Suprapubic skin (tissue), 4 donors: ENCODE results near the gene GSTK1. TPM values are rescaled to one million over a fixed set of nuclear protein-coding genes. Genes with fewer than 3 reads are reported as not detected.

Experiments
- DNase-seq, 2 donors: peaks; one replicate each; pipeline ENCODE4 v3.0.0-alpha.2; 2019; ENCODE audit warnings: low spot score in 2 of 2
- H3K27ac ChIP-seq: fragments of 200-600 bp; sonication (generic); one replicate; pipeline ENCODE4 v1.5.1; 2019
- H3K27me3 ChIP-seq: fragments of 200-600 bp; sonication (generic); one replicate; pipeline ENCODE4 v1.5.1; 2019
- H3K36me3 ChIP-seq: fragments of 200-600 bp; sonication (generic); one replicate; pipeline ENCODE4 v1.5.1; 2019
- H3K4me1 ChIP-seq: fragments of 200-600 bp; sonication (generic); one replicate; pipeline ENCODE4 v1.5.1; 2019
- H3K4me3 ChIP-seq: fragments of 200-600 bp; sonication (generic); one replicate; pipeline ENCODE4 v1.5.1; 2019; ENCODE audit warnings: mild to moderate bottlenecking
- H3K9me3 ChIP-seq: fragments of 200-600 bp; sonication (generic); one replicate; pipeline ENCODE4 v1.5.1; 2019
- CTCF ChIP-seq, 2 donors: fragments of 200-600 bp in 1 of 2; fragments of 450-650 bp in 1 of 2; sonication (generic) in 1 of 2; IDR thresholded peaks; one replicate each; pipeline ENCODE4 v1.5.1; 2016 to 2019; ENCODE audit warnings: antibody characterized with exemption in 2 of 2, mild to moderate bottlenecking in 1 of 2, moderate library complexity in 1 of 2
- EP300 ChIP-seq: sonication (generic); formaldehyde crosslinking; IDR thresholded peaks from one replicate; pipeline ENCODE4 v1.6.1; 2017; ENCODE audit warnings: antibody characterized with exemption
- POLR2A ChIP-seq, 2 donors: fragments of 450-650 bp; IDR thresholded peaks; one replicate each; pipeline ENCODE4 v1.6.1; 2017; ENCODE audit warnings: antibody characterized with exemption in 2 of 2, mild to moderate bottlenecking in 2 of 2, moderate library complexity in 2 of 2
- POLR2AphosphoS5 ChIP-seq, 3 donors: sonication (generic); formaldehyde crosslinking; IDR thresholded peaks; one replicate each; pipeline ENCODE4 v1.6.1; 2017; ENCODE audit warnings: antibody characterized with exemption in 3 of 3
- WGBS: methylation state at CpG from one replicate; pipeline ENCODE4 v1.1.5; 2018; 5-methylcytosine and 5-hydroxymethylcytosine counted together
- total RNA-seq, 4 donors: library from RNA; depleted of rRNA; stranded (reverse); fragments of >200 nt; gene quantifications; one replicate each; pipeline ENCODE4 v1.1.0, GENCODE V29; 2016

The GSTK1 gene
- total RNA-seq, 4 donors from 2014 or later: 136 to 177 (median 166) TPM

- H3K27ac ChIP-seq: no peak overlapping the region
- peaks cover 75% of the 10 kb centered on the region for H3K36me3 ChIP-seq
- no peaks in the 10 kb centered on the region for H3K9me3 ChIP-seq
- no peaks in the 10 kb centered on the region for H3K27me3 ChIP-seq
- no peaks in the 10 kb centered on the region for H3K4me1 ChIP-seq
- H3K4me3 ChIP-seq: no peak overlapping the region
- TF ChIP-seq CTCF (IDR thresholded peaks at IDR 0.05): no peak
- TF ChIP-seq POLR2A (IDR thresholded peaks at IDR 0.05): no peak
- TF ChIP-seq POLR2AphosphoS5 (IDR thresholded peaks at IDR 0.05): no peak
- no peak for TF ChIP-seq EP300
- 84% methylated on average over 6 of the region's 6 CpGs for WGBS
- DNase-seq: no peak
Measured at GRCh38 chr7:143304938-143305337, 41.7 kb downstream of the GSTK1 start.

GRCh38 chr7:143305423-143306070 lies 42.3 kb downstream of the GSTK1 start:
- H3K36me3 ChIP-seq: peaks cover 69% of the 10 kb centered on the region
- no peak for DNase-seq
- H3K27ac ChIP-seq: no peak overlapping the region
- H3K9me3 ChIP-seq: no peaks in the 10 kb centered on the region
- 50% methylated on average over 10 of the region's 10 CpGs for WGBS
- no peak overlapping the region for H3K4me3 ChIP-seq
- H3K27me3 ChIP-seq: no peaks in the 10 kb centered on the region
- H3K4me1 ChIP-seq: no peaks in the 10 kb centered on the region
- TF ChIP-seq POLR2AphosphoS5 (IDR thresholded peaks at IDR 0.05) (no peak), CTCF (IDR thresholded peaks at IDR 0.05) (peak; percentile 21 to 75)

GRCh38 chr7:143308632-143309031 lies 45.4 kb downstream of the GSTK1 start:
- Histone ChIP-seq H3K27ac (no peak overlapping the region), H3K4me1 (no peaks in the 10 kb centered on the region), H3K4me3 (no peak overlapping the region), H3K9me3 (no peaks in the 10 kb centered on the region), H3K27me3 (no peaks in the 10 kb centered on the region), H3K36me3 (peaks cover 41% of the 10 kb centered on the region)
- TF ChIP-seq POLR2AphosphoS5 (IDR thresholded peaks at IDR 0.05): no peak
- no peak for TF ChIP-seq CTCF (IDR thresholded peaks at IDR 0.05)
- no peak for TF ChIP-seq POLR2A (IDR thresholded peaks at IDR 0.05)
- no peak for TF ChIP-seq EP300
- no peak for DNase-seq
- 92% methylated on average over 2 of the region's 2 CpGs for WGBS

- Histone ChIP-seq H3K4me1 (peaks cover 5% of the 10 kb centered on the region), H3K27ac (no peak overlapping the region), H3K9me3 (no peaks in the 10 kb centered on the region), H3K4me3 (no peak overlapping the region), H3K27me3 (no peaks in the 10 kb centered on the region), H3K36me3 (no peaks in the 10 kb centered on the region)
- no peak for TF ChIP-seq POLR2AphosphoS5 (IDR thresholded peaks at IDR 0.05)
- TF ChIP-seq POLR2A (IDR thresholded peaks at IDR 0.05): no peak
- TF ChIP-seq EP300: no peak
- no peak for TF ChIP-seq CTCF (IDR thresholded peaks at IDR 0.05)
- DNase-seq: no peak
Measured at GRCh38 chr7:143314127-143314526, 50.9 kb downstream of the GSTK1 start.

GRCh38 chr7:143315776-143316175 lies 52.5 kb downstream of the GSTK1 start, which contains the start of gene CLCN1:
Gene CLCN1, plus strand, starts transcription at chr7:143316111. Its CDS starts 102 bp downstream, at chr7:143316213.
- 85% methylated on average over 4 of the region's 5 CpGs for WGBS
- TF ChIP-seq POLR2AphosphoS5 (IDR thresholded peaks at IDR 0.05): no peak
- TF ChIP-seq EP300: no peak
- TF ChIP-seq CTCF (IDR thresholded peaks at IDR 0.05): no peak
- TF ChIP-seq POLR2A (IDR thresholded peaks at IDR 0.05): no peak
- H3K4me1 ChIP-seq: peaks cover 7% of the 10 kb centered on the region
- no peaks in the 10 kb centered on the region for H3K27me3 ChIP-seq
- H3K27ac ChIP-seq: no peak within 1 kb of the TSS
- H3K4me3 ChIP-seq: no peak within 1 kb of the TSS
- no peak for DNase-seq
- H3K9me3 ChIP-seq: no peaks in the 10 kb centered on the region
- no peaks in the 10 kb centered on the region for H3K36me3 ChIP-seq
